Left ventricle myocardium inferior (tissue), 1 donor: ENCODE results near the gene SERPINB12. TPM values are rescaled to one million over a fixed set of nuclear protein-coding genes. Genes with fewer than 3 reads are reported as not detected.
A peak's percentile ranks its signal among the peaks of the same experiment; 100 is the strongest.

Experiments
- DNase-seq: peaks from one replicate; pipeline ENCODE4 v3.0.0-alpha.2; 2020
- H3K27ac ChIP-seq: fragments of 200-600 bp; replicated peaks from 2 replicates; pipeline ENCODE4 v1.8.0; 2021
- H3K27me3 ChIP-seq: fragments of 200-600 bp; 2 replicates; pipeline ENCODE4 v1.8.0; 2021; ENCODE audit warnings: low read depth
- H3K36me3 ChIP-seq: fragments of 200-600 bp; 2 replicates; pipeline ENCODE4 v1.8.0; 2021
- H3K4me1 ChIP-seq: fragments of 200-600 bp; 2 replicates; pipeline ENCODE4 v1.8.0; 2021
- H3K4me3 ChIP-seq: fragments of 200-600 bp; 2 replicates; pipeline ENCODE4 v1.8.0; 2021; ENCODE audit warnings: mild to moderate bottlenecking, moderate library complexity
- H3K9me3 ChIP-seq: fragments of 200-600 bp; replicated peaks from 2 replicates; pipeline ENCODE4 v1.8.0; 2021
- CTCF ChIP-seq: fragments of 200-600 bp; IDR thresholded peaks from 2 replicates; pipeline ENCODE4 v1.8.0; 2021; ENCODE audit warnings: antibody characterized with exemption, mild to moderate bottlenecking, borderline replicate concordance
- intact Hi-C: fragments of 100-400 bp; cut with micrococcal nuclease; formaldehyde crosslinking; loops from one replicate; pipeline ENCODE4 v1.11.0; 2022
- total RNA-seq: library from RNA; stranded (reverse); fragmentation: NEBNext Ultra II Directional; extraction: Animal tissue kit (Norgen Biotek cat#: 25700); gene quantifications from one replicate; pipeline ENCODE4 v1.2.1, GENCODE V29; 2021
- donor health status: DM: no; HTN: yes; CAD: no; lungs with severe emphysema.

SERPINB12 gene
- total RNA-seq, 1 donor from 2014 or later, result not detected

DNA sequence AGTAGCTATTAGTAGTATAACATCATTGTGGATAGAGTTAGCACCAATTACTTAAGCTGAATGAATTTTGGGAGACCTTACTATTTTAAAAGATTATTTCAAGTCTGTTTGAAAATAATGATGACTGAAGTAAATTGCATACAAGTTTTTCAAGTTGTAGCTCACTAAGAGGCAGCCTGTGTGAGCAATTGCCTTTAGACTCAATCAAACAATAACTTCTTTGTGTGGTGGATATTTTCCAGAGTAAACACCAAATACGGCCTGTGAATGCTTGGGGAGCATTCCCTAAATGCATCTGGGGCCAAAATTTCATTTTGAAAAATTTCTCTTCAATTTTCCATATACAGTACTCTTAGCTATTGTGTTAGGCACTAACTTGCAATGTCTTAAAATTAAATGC lies 7.9 kb downstream of the SERPINB12 start:
- peaks cover 16% of the 10 kb centered on the region for H3K4me1 ChIP-seq
- TF ChIP-seq CTCF, result no peak
- H3K4me3 ChIP-seq, result no peak overlapping the region
- no peaks in the 10 kb centered on the region for H3K27me3 ChIP-seq
- H3K36me3 ChIP-seq, result no peaks in the 10 kb centered on the region
- DNase-seq, result no peak
- intact Hi-C loops, result no loop called here
- H3K27ac ChIP-seq, result no peak overlapping the region
- H3K9me3 ChIP-seq, result no peaks in the 10 kb centered on the region

DNA sequence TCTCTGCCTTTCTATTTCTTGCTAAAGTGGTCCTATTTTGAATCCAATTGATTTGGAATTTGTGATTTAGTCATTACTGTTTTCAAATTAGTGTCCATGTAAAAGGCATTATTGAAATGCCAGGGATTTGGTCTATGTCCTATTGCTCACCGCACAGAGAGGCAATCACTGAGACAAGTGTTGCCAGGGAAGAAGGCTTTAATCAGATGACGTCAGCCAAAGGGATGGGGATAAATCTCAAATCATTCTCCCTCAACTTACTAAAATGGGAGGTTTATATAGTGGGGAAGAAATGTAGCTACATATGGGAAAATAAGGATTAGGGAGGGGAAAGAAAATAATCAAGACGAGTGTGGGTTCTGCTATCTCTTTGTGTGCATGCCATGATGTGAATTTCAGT lies 9.6 kb downstream of the SERPINB12 start:
- no peaks in the 10 kb centered on the region for H3K36me3 ChIP-seq
- intact Hi-C loops, result no loop called here
- no peak for DNase-seq
- H3K4me1 ChIP-seq, result peaks cover 16% of the 10 kb centered on the region
- no peak for TF ChIP-seq CTCF
- H3K27ac ChIP-seq, result no peak overlapping the region
- no peaks in the 10 kb centered on the region for H3K27me3 ChIP-seq
- H3K9me3 ChIP-seq, result no peaks in the 10 kb centered on the region
- H3K4me3 ChIP-seq, result no peak overlapping the region

GRCh38 chr18:63552581-63552980 lies 10.4 kb downstream of the SERPINB12 start:
- Histone ChIP-seq H3K9me3 (no peaks in the 10 kb centered on the region), H3K27me3 (no peaks in the 10 kb centered on the region), H3K27ac (peak overlapping the region; percentile 47), H3K36me3 (no peaks in the 10 kb centered on the region), H3K4me3 (no peak overlapping the region), H3K4me1 (peaks cover 16% of the 10 kb centered on the region)
- no peak for TF ChIP-seq CTCF
- intact Hi-C loops, result no loop called here
- DNase-seq, result no peak

- Histone ChIP-seq H3K4me3 (no peak overlapping the region), H3K27ac (peak overlapping the region; percentile 47), H3K27me3 (no peaks in the 10 kb centered on the region), H3K4me1 (peaks cover 16% of the 10 kb centered on the region), H3K9me3 (no peaks in the 10 kb centered on the region), H3K36me3 (no peaks in the 10 kb centered on the region)
- intact Hi-C loops, result no loop called here
- DNase-seq, result no peak
- no peak for TF ChIP-seq CTCF
These were observed 10.9 kb downstream of the SERPINB12 start for GRCh38 chr18:63553081-63553480.

GRCh38 chr18:63559567-63560491 lies 17.7 kb downstream of the SERPINB12 start:
- H3K27ac ChIP-seq, result no peak overlapping the region
- no peaks in the 10 kb centered on the region for H3K36me3 ChIP-seq
- no peaks in the 10 kb centered on the region for H3K9me3 ChIP-seq
- no peaks in the 10 kb centered on the region for H3K27me3 ChIP-seq
- H3K4me1 ChIP-seq, result no peaks in the 10 kb centered on the region
- intact Hi-C loops, result no loop called here
- H3K4me3 ChIP-seq, result no peak overlapping the region
- no peak for TF ChIP-seq CTCF
- no peak for DNase-seq
